WTC11 (cell line): ENCODE measurements around the gene RNF113B. TPM values are rescaled to one million over a fixed set of nuclear protein-coding genes. Genes with fewer than 3 reads are reported as not detected.

Source experiments
- ATAC-seq: fragments of 200-7000 bp; cut with Tn5 transposase; 2 replicates; pipeline ENCODE4 v1.10.0; 2021; ENCODE audit warnings: mild to moderate bottlenecking, moderate library complexity
- CTCF ChIA-PET: fragments of 300-600 bp; sonication (Branson Sonifier 250); formaldehyde crosslinking; loops from one replicate; lab custom pipeline; 2021; ENCODE audit warnings: antibody characterized with exemption; lab: Charles Lee
- POLR2A ChIA-PET: fragments of 350-600 bp; sonication (Branson Sonifier 250); formaldehyde crosslinking; loops from one replicate; lab custom pipeline; 2021; ENCODE audit warnings: antibody characterized with exemption; lab: Charles Lee
- DNase-seq: peaks from one replicate; pipeline ENCODE4 v3.0.0; 2021; ENCODE audit warnings: low spot score
- H3K27ac Mint-ChIP-seq: 2 replicates; pipeline ENCODE4 v1.8.0; 2021; ENCODE audit warnings: mixed read lengths
- H3K27me3 Mint-ChIP-seq: 2 replicates; pipeline ENCODE4 v1.8.0; 2021; ENCODE audit warnings: low read depth, mild to moderate bottlenecking, moderate library complexity, mixed read lengths
- H3K36me3 Mint-ChIP-seq: 2 replicates; pipeline ENCODE4 v1.8.0; 2021; ENCODE audit warnings: mixed read lengths
- H3K4me1 Mint-ChIP-seq: 2 replicates; pipeline ENCODE4 v1.8.0; 2022; ENCODE audit warnings: mixed read lengths
- H3K4me3 Mint-ChIP-seq: 2 replicates; pipeline ENCODE4 v1.8.0; 2021; ENCODE audit warnings: mild to moderate bottlenecking, moderate library complexity, mixed read lengths
- H3K9me3 Mint-ChIP-seq: 2 replicates; pipeline ENCODE4 v1.8.0; 2021; ENCODE audit warnings: mixed read lengths
- ATF3 ChIP-seq: sonication (generic); formaldehyde crosslinking; conservative IDR thresholded peaks from 2 replicates; pipeline ENCODE4 v1.8.1; 2022; ENCODE audit warnings: mild to moderate bottlenecking, missing genetic modification reagents
- ELF4 ChIP-seq: sonication (generic); formaldehyde crosslinking; IDR thresholded peaks from 2 replicates; pipeline ENCODE4 v1.8.1; 2022; ENCODE audit warnings: low read depth, mild to moderate bottlenecking, moderate library complexity, missing genetic modification reagents
- EMX1 ChIP-seq: fragments of 250-450 bp; sonication (Bioruptor Pico); IDR thresholded peaks from 2 replicates; pipeline ENCODE4 v1.8.0; 2021; ENCODE audit warnings: mild to moderate bottlenecking
- FOXJ3 ChIP-seq: sonication (generic); formaldehyde crosslinking; IDR thresholded peaks from 2 replicates; pipeline ENCODE4 v1.9.0; 2021; ENCODE audit warnings: missing genetic modification reagents, mild to moderate bottlenecking, borderline replicate concordance
- FOXK1 ChIP-seq: sonication (generic); formaldehyde crosslinking; IDR thresholded peaks from 2 replicates; pipeline ENCODE4 v1.8.0; 2022; ENCODE audit warnings: mild to moderate bottlenecking, moderate library complexity, missing genetic modification reagents
- GRHL2 ChIP-seq: fragments of 250-450 bp; sonication (Bioruptor Pico); IDR thresholded peaks from 2 replicates; pipeline ENCODE4 v1.8.0; 2022; ENCODE audit warnings: mild to moderate bottlenecking, moderate library complexity; ENCODE audit not compliant: insufficient replicate concordance, severe bottlenecking
- JUN ChIP-seq: sonication (generic); formaldehyde crosslinking; IDR thresholded peaks from 2 replicates; pipeline ENCODE4 v1.8.0; 2023; ENCODE audit warnings: mild to moderate bottlenecking, missing genetic modification reagents
- MXD4 ChIP-seq: fragments of 250-450 bp; sonication (Bioruptor Pico); IDR thresholded peaks from 2 replicates; pipeline ENCODE4 v1.8.0; 2021; ENCODE audit warnings: mild to moderate bottlenecking, moderate library complexity, borderline replicate concordance
- NFE2L1 ChIP-seq: sonication (generic); formaldehyde crosslinking; IDR thresholded peaks from 2 replicates; pipeline ENCODE4 v1.8.1; 2023; ENCODE audit warnings: missing genetic modification reagents
- OVOL2 ChIP-seq: fragments of 250-450 bp; sonication (Bioruptor Pico); IDR thresholded peaks from 2 replicates; pipeline ENCODE4 v1.9.0; 2021; ENCODE audit warnings: mild to moderate bottlenecking, borderline replicate concordance
- TEAD4 ChIP-seq: sonication (generic); formaldehyde crosslinking; IDR thresholded peaks from 2 replicates; pipeline ENCODE4 v1.8.0; 2022; ENCODE audit warnings: mild to moderate bottlenecking, missing genetic modification reagents
- USF1 ChIP-seq: sonication (generic); formaldehyde crosslinking; IDR thresholded peaks from 2 replicates; pipeline ENCODE4 v1.8.0; 2022; ENCODE audit warnings: mild to moderate bottlenecking, missing genetic modification reagents
- ZNF416 ChIP-seq: fragments of 250-450 bp; sonication (Bioruptor Pico); IDR thresholded peaks from 2 replicates; pipeline ENCODE4 v1.9.0; 2021; ENCODE audit warnings: mild to moderate bottlenecking, inconsistent platforms
- ZNF671 ChIP-seq: fragments of 250-450 bp; sonication (Bioruptor Pico); IDR thresholded peaks from 2 replicates; pipeline ENCODE4 v1.8.0; 2021; ENCODE audit warnings: mild to moderate bottlenecking
- total RNA-seq: library from RNA; stranded (reverse); gene quantifications from 3 replicates; pipeline ENCODE4 v1.2.3, GENCODE V29; 2021
- TF ChIP-seq, protein P1 (sequence below): fragments of 250-450 bp; sonication (Bioruptor Pico); IDR thresholded peaks from 2 replicates; pipeline ENCODE4 v1.9.0; 2021; ENCODE audit warnings: mild to moderate bottlenecking
- TF ChIP-seq, protein P2 (sequence below): sonication (generic); formaldehyde crosslinking; IDR thresholded peaks from 2 replicates; pipeline ENCODE4 v1.8.1; 2023; ENCODE audit warnings: mild to moderate bottlenecking, missing genetic modification reagents, borderline replicate concordance
- TF ChIP-seq, protein P3 (sequence below): sonication (generic); formaldehyde crosslinking; conservative IDR thresholded peaks from 2 replicates; pipeline ENCODE4 v1.8.1; 2023; ENCODE audit warnings: mild to moderate bottlenecking, low read depth, missing genetic modification reagents, moderate library complexity
- TF ChIP-seq, protein P4 (sequence below): sonication (generic); formaldehyde crosslinking; IDR thresholded peaks from 2 replicates; pipeline ENCODE4 v1.8.1; 2022; ENCODE audit warnings: mild to moderate bottlenecking, moderate library complexity, missing genetic modification reagents
- TF ChIP-seq, protein P5 (sequence below): sonication (generic); formaldehyde crosslinking; IDR thresholded peaks from 2 replicates; pipeline ENCODE4 v1.8.1; 2023; ENCODE audit warnings: mild to moderate bottlenecking, missing genetic modification reagents

RNF113B gene
- total RNA-seq, 1 experiment from 2014 or later: not detected

- no peaks in the 10 kb centered on the region for H3K27me3 Mint-ChIP-seq
- peaks cover 37% of the 10 kb centered on the region for H3K4me1 Mint-ChIP-seq
- CTCF ChIA-PET: interaction anchor here (0.6 to 1.3 kb wide), 3 partner anchors 10 to 483 kb away, joined by 3 to 4 read pairs (median 3); no protein-coding TSS in a partner anchor
- no peaks in the 10 kb centered on the region for H3K36me3 Mint-ChIP-seq
- POLR2A ChIA-PET: no interaction called here
- TF ChIP-seq MXD4 (CRISPR knock-in tag) (no peak), ZNF416 (CRISPR knock-in tag) (no peak), ZNF671 (no peak), OVOL2 (CRISPR knock-in tag) (no peak), FOXK1 (CRISPR knock-in tag) (no peak), TEAD4 (CRISPR knock-in tag) (no peak), ATF3 (CRISPR knock-in tag) (no peak), ELF4 (CRISPR knock-in tag) (no peak), NFE2L1 (no peak), USF1 (CRISPR knock-in tag) (no peak), EMX1 (CRISPR knock-in tag) (no peak), GRHL2 (CRISPR knock-in tag) (no peak), JUN (CRISPR knock-in tag) (no peak), FOXJ3 (CRISPR knock-in tag) (no peak)
- TF ChIP-seq, protein P1, sequence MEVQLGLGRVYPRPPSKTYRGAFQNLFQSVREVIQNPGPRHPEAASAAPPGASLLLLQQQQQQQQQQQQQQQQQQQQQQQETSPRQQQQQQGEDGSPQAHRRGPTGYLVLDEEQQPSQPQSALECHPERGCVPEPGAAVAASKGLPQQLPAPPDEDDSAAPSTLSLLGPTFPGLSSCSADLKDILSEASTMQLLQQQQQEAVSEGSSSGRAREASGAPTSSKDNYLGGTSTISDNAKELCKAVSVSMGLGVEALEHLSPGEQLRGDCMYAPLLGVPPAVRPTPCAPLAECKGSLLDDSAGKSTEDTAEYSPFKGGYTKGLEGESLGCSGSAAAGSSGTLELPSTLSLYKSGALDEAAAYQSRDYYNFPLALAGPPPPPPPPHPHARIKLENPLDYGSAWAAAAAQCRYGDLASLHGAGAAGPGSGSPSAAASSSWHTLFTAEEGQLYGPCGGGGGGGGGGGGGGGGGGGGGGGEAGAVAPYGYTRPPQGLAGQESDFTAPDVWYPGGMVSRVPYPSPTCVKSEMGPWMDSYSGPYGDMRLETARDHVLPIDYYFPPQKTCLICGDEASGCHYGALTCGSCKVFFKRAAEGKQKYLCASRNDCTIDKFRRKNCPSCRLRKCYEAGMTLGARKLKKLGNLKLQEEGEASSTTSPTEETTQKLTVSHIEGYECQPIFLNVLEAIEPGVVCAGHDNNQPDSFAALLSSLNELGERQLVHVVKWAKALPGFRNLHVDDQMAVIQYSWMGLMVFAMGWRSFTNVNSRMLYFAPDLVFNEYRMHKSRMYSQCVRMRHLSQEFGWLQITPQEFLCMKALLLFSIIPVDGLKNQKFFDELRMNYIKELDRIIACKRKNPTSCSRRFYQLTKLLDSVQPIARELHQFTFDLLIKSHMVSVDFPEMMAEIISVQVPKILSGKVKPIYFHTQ: no peak
- TF ChIP-seq, protein P2, sequence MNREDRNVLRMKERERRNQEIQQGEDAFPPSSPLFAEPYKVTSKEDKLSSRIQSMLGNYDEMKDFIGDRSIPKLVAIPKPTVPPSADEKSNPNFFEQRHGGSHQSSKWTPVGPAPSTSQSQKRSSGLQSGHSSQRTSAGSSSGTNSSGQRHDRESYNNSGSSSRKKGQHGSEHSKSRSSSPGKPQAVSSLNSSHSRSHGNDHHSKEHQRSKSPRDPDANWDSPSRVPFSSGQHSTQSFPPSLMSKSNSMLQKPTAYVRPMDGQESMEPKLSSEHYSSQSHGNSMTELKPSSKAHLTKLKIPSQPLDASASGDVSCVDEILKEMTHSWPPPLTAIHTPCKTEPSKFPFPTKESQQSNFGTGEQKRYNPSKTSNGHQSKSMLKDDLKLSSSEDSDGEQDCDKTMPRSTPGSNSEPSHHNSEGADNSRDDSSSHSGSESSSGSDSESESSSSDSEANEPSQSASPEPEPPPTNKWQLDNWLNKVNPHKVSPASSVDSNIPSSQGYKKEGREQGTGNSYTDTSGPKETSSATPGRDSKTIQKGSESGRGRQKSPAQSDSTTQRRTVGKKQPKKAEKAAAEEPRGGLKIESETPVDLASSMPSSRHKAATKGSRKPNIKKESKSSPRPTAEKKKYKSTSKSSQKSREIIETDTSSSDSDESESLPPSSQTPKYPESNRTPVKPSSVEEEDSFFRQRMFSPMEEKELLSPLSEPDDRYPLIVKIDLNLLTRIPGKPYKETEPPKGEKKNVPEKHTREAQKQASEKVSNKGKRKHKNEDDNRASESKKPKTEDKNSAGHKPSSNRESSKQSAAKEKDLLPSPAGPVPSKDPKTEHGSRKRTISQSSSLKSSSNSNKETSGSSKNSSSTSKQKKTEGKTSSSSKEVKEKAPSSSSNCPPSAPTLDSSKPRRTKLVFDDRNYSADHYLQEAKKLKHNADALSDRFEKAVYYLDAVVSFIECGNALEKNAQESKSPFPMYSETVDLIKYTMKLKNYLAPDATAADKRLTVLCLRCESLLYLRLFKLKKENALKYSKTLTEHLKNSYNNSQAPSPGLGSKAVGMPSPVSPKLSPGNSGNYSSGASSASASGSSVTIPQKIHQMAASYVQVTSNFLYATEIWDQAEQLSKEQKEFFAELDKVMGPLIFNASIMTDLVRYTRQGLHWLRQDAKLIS (CRISPR knock-in tag): no peak
- TF ChIP-seq, protein P3, sequence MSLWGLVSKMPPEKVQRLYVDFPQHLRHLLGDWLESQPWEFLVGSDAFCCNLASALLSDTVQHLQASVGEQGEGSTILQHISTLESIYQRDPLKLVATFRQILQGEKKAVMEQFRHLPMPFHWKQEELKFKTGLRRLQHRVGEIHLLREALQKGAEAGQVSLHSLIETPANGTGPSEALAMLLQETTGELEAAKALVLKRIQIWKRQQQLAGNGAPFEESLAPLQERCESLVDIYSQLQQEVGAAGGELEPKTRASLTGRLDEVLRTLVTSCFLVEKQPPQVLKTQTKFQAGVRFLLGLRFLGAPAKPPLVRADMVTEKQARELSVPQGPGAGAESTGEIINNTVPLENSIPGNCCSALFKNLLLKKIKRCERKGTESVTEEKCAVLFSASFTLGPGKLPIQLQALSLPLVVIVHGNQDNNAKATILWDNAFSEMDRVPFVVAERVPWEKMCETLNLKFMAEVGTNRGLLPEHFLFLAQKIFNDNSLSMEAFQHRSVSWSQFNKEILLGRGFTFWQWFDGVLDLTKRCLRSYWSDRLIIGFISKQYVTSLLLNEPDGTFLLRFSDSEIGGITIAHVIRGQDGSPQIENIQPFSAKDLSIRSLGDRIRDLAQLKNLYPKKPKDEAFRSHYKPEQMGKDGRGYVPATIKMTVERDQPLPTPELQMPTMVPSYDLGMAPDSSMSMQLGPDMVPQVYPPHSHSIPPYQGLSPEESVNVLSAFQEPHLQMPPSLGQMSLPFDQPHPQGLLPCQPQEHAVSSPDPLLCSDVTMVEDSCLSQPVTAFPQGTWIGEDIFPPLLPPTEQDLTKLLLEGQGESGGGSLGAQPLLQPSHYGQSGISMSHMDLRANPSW (CRISPR knock-in tag): no peak
- TF ChIP-seq, protein P4, sequence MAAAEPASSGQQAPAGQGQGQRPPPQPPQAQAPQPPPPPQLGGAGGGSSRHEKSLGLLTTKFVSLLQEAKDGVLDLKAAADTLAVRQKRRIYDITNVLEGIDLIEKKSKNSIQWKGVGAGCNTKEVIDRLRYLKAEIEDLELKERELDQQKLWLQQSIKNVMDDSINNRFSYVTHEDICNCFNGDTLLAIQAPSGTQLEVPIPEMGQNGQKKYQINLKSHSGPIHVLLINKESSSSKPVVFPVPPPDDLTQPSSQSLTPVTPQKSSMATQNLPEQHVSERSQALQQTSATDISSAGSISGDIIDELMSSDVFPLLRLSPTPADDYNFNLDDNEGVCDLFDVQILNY (CRISPR knock-in tag): no peak
- TF ChIP-seq, protein P5, sequence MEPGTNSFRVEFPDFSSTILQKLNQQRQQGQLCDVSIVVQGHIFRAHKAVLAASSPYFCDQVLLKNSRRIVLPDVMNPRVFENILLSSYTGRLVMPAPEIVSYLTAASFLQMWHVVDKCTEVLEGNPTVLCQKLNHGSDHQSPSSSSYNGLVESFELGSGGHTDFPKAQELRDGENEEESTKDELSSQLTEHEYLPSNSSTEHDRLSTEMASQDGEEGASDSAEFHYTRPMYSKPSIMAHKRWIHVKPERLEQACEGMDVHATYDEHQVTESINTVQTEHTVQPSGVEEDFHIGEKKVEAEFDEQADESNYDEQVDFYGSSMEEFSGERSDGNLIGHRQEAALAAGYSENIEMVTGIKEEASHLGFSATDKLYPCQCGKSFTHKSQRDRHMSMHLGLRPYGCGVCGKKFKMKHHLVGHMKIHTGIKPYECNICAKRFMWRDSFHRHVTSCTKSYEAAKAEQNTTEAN (CRISPR knock-in tag): no peak
- TF ChIP-seq, all 79 proteins: peak for 0
- DNase-seq (no peak), ATAC-seq (no peak)
- no peak overlapping the region for H3K27ac Mint-ChIP-seq
- no peak overlapping the region for H3K4me3 Mint-ChIP-seq
- 0 out of 2 replicates have a peak, but pooled peaks cover 3% of the 10 kb centered on the region for H3K9me3 Mint-ChIP-seq
These were observed 12.9 kb upstream of the RNF113B start for GRCh38 chr13:98189841-98190505.
